Suppressor macrophage (primary cell): ENCODE data around the gene ACOT11.
A peak's percentile ranks its signal among the peaks of the same experiment; 100 is the strongest.

Source experiments
- DNase-seq, 4 experiments: peaks; one replicate each; pipeline ENCODE4 v3.0.0-alpha.2; 2020 to 2022

The ACOT11 gene

GRCh38 chr1:54650417-54650816 lies 102.4 kb downstream of the ACOT11 start:
- DNase-seq, result no peak

DNA sequence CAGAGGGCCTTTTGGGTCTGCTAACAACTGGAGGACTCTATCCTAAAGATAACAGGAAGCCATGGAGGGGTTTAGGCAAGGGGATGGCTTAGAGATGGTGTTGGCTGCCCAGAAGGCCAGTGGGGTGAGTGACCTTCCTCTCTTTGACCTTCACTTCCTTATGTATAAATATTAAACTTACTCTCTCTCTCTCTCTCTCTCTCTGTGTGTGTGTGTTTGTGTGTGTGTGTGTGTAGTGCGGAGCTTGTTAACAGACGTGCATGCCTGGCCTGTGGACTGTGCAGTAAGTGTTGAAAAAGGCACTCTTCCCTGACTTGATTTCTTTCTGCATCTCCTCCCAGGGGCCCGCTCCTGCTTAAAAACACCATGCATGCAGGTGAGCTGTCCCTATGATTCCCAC lies 103.6 kb downstream of the ACOT11 start:
- peak in 2 of 4 experiments; percentile 11 to 19 for DNase-seq

GRCh38 chr1:54652168-54652567 lies 104.1 kb downstream of the ACOT11 start:
- peak; percentile 55 to 81 (median 77) for DNase-seq

DNA sequence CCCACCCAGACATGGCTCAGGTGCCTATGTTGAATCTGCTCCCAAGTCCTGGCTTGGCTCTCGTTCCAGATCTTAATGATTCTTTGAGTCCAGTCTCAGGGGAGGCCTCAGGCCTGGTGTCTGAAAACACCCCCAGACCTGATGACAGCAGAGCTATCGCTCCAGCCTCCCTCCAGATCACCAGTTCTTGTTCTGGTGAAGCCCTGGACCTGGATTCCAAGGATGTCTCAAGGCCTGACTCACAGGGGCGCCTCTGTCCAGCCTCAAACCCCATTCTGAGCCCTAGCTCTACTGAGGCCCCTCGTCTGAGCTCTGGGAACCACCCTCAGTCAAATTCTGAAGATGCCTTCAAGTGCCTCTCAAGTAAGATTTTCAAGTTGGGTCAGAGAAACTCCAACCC lies 105.0 kb downstream of the ACOT11 start:
- DNase-seq, result no peak

GRCh38 chr1:54658164-54658913 lies 110.3 kb downstream of the ACOT11 start:
- DNase-seq, result no peak
